HG03095 (cell line): ENCODE results near the gene GLYR1.

Source experiments
- ATAC-seq: cut with Tn5 transposase; IDR thresholded peaks from one replicate; pipeline ENCODE4 v1.9.1; 2021; ENCODE audit warnings: moderate library complexity; ENCODE audit not compliant: unreplicated experiment

Gene GLYR1

DNA sequence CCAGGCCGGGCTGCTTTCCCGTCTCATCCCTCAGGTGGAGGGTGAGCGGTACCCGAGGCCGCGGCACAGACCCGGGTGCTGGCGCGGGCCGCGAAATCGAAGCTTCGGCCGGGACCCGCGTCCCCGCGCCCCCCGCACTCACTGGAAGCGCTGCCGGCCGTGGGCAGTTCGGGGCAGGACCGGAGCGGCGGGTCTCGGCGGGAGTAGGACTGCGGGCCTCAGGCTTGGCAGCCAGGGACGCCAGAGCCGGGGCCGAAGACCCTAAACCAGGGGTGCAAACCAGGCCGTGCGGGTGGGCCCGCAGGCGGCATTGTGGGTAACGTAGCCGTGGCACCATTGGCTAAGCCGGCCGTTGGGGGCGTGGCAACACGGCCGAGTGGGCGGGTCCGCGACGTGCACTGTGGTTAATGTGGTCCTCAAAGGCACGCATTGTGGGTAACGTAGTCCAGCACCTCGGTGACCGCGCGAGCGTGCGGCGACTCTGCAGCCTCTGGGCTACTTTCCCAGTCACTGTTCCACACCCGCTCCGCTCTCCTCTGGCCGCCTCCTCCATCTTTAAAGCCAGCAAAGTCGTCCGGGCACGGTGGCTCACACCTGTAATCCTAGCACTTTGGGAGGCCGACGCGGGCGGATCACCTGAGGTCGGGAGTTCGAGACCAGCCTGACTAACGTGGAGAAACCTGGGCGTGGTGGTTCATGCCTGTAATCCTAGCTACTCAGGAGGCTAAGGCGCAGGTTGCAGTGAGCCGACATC lies 80.0 kb downstream of the GLYR1 start, which contains the start of gene ZNF500:
Gene ZNF500 (minus strand): TSS at position 288 of the 754 bp plus-strand sequence. CDS start 1,184 bp downstream, outside the sequence.
- ATAC-seq, result peak; percentile 83

DNA sequence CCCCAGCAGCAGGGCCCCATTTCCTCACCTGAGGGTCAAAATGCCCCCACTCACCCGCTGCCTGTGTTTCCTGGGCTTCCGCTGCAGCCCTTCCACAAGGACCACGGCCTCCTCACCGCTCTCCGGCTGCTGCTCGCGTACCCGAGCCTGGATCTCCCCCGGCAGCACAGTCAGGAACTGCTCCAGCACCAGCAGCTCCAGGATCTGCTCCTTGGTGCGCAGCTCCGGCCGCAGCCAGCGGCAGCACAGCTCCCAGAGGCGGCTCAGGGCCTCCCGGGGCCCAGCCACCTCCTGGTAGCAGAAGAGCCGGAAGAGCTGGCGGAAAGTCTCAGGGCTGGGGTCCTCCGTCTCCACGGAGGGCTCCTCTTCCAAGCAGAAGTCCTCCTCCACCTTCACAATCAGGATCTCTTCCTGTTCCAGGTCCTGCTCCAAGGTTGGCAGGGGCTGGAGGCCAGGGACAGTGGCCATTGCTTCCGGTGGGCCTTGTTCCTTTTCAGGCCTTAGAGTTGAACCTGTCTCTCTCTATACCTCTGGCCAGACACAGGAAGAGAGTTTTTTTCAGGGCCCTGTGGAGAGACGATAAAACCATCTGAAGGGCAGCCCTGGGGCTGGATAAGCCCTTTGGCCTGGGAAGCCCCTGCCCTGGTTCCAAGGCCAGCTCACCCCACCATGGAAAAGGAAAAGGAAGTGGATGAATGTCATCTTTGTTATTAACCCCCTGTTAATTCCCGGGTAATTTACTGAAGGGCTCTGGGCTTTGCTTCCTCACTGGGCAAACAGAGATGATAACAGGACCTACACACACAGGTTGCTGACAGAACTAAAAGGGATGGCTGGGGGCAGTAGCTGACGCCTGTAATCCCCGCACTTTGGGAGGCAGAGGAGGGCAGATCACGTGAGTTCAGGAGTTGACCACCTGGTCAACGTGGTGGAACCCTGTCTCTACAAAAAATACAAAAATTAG lies 81.3 kb downstream of the GLYR1 start:
- no peak for ATAC-seq

DNA sequence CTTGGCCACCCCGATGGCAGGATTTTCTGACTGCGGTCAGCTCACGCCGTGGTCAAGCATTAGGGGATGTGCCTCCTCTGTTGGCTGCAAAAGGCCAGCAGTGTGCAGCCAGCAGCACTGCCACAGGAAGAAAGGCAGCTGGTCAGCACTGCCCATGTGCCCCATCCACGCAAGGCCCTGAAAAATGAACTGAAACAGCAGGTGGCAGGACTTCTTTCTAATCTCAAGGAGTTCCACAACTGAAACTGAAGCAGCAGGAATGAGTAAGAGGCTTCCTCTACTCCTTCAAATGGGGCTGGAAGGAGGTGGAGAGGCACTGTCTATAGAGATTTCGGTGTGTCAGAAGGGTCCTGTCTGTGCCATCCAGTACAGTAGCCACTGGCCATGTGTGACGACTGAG lies 83.3 kb downstream of the GLYR1 start:
- no peak for ATAC-seq

DNA sequence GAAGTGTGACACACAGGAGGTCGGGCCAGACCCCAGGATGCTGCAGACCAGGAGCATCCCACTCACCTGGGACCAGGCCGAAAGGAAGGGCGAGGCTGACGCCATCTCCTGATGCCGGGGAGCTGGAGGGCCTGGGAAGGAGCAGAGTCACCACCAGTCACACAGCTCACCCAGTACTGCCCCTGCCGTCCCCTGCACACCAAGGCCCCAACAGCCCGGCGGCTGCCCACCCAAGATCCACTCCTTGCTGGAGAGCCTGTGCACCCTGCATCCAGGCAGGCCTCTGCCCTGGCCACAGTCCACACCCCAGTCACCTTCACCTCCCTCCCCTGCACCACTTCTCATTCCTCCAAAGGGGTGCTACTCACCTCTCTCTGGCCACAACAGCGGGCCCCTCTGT lies 84.9 kb downstream of the GLYR1 start:
- no peak for ATAC-seq

DNA sequence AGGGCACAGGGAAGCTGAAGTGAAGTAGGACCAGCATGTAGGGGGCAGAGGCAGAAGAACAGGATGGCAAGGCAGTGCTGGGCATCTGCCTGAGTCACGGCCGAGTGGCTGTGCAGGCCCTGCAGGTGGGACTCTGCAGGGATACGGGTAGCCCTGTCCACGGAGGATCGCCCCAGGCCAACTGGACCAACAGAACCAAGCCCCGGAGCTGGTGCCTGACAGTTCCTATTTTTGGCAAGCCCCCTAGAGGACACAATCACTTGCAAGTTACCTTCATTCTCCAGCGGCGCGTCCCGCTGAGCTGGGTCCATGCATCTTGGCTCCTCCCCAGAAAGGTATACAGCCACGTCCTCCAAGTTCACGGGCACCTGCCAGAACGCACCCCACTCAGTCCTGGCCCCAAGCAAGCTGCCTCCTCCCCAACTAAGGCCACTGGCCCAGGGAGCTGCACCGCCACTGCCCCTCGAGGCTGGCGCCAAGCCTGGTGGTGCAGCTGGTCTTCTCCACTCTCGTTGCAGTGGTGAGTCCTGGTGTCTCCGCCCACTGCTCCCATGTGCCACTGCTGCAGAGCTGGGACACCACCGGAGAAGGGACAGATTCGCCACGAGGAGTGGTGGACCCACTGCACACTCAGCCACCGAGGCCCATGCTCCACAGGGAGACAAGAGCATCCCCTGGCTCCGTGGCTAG lies 86.7 kb downstream of the GLYR1 start:
- ATAC-seq, result no peak

DNA sequence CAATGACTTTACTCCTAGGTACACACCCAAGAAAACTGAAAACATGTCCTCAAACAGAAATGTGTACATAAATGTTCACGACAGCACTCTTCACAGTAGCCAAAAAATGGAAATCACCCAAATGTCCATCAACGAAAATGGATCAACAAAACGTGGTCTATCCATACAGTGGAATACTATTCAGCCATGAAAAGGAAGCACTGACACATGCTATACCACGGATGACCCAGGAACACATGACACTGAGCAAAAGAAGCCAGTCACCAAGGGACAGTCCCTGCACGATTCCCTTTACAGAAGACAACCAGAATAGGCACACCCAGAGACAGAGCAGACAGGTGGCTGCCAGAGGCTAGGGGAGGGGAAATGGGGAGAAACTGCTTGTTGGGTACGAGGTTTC lies 91.4 kb downstream of the GLYR1 start:
- no peak for ATAC-seq

DNA sequence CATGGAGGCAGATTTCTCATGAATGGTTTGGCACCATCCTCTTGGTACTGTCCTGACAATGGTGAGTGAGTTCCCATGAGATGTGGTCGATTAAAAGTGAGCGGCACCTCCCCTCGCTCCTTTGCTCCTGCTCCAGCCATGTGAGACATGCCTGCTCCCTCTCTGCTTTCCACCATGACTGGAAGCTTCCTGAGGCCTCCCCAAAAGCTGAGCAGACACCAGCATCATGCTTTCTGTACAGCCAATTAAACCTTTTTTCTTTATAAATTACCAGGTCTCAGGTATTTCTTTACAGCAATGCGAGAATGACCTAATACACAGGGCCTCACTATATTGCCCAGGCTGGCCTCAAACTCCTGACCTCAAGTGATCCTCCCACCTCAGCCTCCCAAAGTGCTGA lies 92.2 kb downstream of the GLYR1 start:
- no peak for ATAC-seq

DNA sequence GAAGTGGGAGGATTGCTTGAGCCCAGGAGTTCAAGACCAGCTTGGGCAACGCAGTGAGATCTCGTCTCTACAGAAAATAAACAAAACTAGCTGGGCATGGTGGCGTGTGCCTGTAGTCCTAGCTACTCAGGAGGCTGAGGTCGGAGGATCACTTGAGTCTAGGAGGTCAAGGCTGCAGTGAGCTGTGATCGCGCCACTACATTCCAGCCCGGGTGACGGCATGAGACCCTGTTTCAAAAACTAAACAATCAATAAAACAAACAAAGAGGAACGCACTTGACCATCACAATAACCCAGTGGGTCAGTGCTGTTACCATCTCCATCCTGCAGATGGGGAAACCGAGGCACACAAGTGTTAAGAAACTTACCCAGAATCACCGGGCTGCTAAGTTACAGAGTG lies 93.9 kb downstream of the GLYR1 start:
- no peak for ATAC-seq
